ENCODE measurements around the gene SKAP2.

Gene SKAP2

GRCh38 chr7:26864309-26865093 lies at the start of gene SKAP2:
SKAP2 (minus strand) TSS chr7:26864590; CDS start chr7:26864429, 161 bp downstream.
- peak; percentile 54 to 97 (median 94) for DNase-seq

- no peak for DNase-seq
Observed at GRCh38 chr7:26912933-26913536, 48.6 kb upstream of the SKAP2 start.

- DNase-seq = no peak
Observed at GRCh38 chr7:26912338-26912737, 47.9 kb upstream of the SKAP2 start.

GRCh38 chr7:26910221-26910620 lies 45.8 kb upstream of the SKAP2 start:
- DNase-seq = no peak

- no peak for DNase-seq
Observed at GRCh38 chr7:26900251-26900650, 35.9 kb upstream of the SKAP2 start.

GRCh38 chr7:26899519-26899918 lies 35.1 kb upstream of the SKAP2 start:
- no peak for DNase-seq

GRCh38 chr7:26898891-26899290 lies 34.5 kb upstream of the SKAP2 start:
- DNase-seq = no peak

- DNase-seq = no peak
Observed at GRCh38 chr7:26897928-26898327, 33.5 kb upstream of the SKAP2 start.

GRCh38 chr7:26891400-26892350 lies 27.3 kb upstream of the SKAP2 start:
- no peak for DNase-seq

GRCh38 chr7:26880852-26881251 lies 16.5 kb upstream of the SKAP2 start:
- no peak for DNase-seq

GRCh38 chr7:26879671-26880070 lies 15.3 kb upstream of the SKAP2 start:
- no peak for DNase-seq

- no peak for DNase-seq
Observed at GRCh38 chr7:26868841-26869495, 4.6 kb upstream of the SKAP2 start.

GRCh38 chr7:26865094-26865388 lies 651 bp upstream of the SKAP2 start:
- peak in 10 of 51 donors; percentile 22 to 70 (median 42) for DNase-seq

GRCh38 chr7:26863518-26864308 lies 677 bp downstream of the SKAP2 start:
- peak in 7 of 51 donors; percentile 3 to 61 (median 25) for DNase-seq

- no peak for DNase-seq
Observed at GRCh38 chr7:26862834-26863233, 1.6 kb downstream of the SKAP2 start.

- no peak for DNase-seq
Observed at GRCh38 chr7:26861050-26861449, 3.3 kb downstream of the SKAP2 start.

- no peak for DNase-seq
Observed at GRCh38 chr7:26860361-26860760, 4.0 kb downstream of the SKAP2 start.

- no peak for DNase-seq
Observed at GRCh38 chr7:26859720-26860119, 4.7 kb downstream of the SKAP2 start.

GRCh38 chr7:26858735-26859134 lies 5.7 kb downstream of the SKAP2 start:
- no peak for DNase-seq

GRCh38 chr7:26858241-26858715 lies 6.1 kb downstream of the SKAP2 start:
- DNase-seq = no peak
